ENCODE results near the gene PAM.

- no peak for TF ChIP-seq CTCF (IDR thresholded peaks at IDR 0.05; ENCODE audit: low read depth, low read length, missing input control)
- no peak for TF ChIP-seq JUND (IDR thresholded peaks at IDR 0.05)
- TF ChIP-seq REST (IDR thresholded peaks at IDR 0.05): no peak
- TF ChIP-seq EGR1 (IDR thresholded peaks at IDR 0.05; ENCODE audit: low read depth in 2 of 2): no peak
- no peak for TF ChIP-seq NR2F2 (IDR thresholded peaks at IDR 0.05)
- TF ChIP-seq SP1 (IDR thresholded peaks at IDR 0.05): no peak
- no peak for TF ChIP-seq HNF4G (IDR thresholded peaks at IDR 0.05)
Measured at GRCh38 chr5:102855681-102856388, 100.7 kb downstream of the PAM start.
